HG02981 (cell line): ENCODE measurements around the gene RNF13.
"Not testable (repeated sequence)": the region's sequence is repeated elsewhere in the genome, so short reads cannot be mapped to it uniquely, and the experiment has no call there.

Experiments used
- ATAC-seq: cut with Tn5 transposase; IDR thresholded peaks from one replicate; pipeline ENCODE4 v1.9.1; 2021; ENCODE audit warnings: mild to moderate bottlenecking, moderate library complexity; ENCODE audit not compliant: unreplicated experiment

Gene RNF13

GRCh38 chr3:149949181-149949580 lies 136.2 kb downstream of the RNF13 start:
- ATAC-seq = no peak

- no peak for ATAC-seq
Measured at GRCh38 chr3:149954812-149955211, 141.8 kb downstream of the RNF13 start.

- no peak for ATAC-seq
Measured at GRCh38 chr3:149955449-149955848, 142.4 kb downstream of the RNF13 start.

GRCh38 chr3:149957361-149958125 lies 144.5 kb downstream of the RNF13 start:
- ATAC-seq = no peak

GRCh38 chr3:149958171-149958796 lies 145.3 kb downstream of the RNF13 start:
- no peak for ATAC-seq

GRCh38 chr3:149959443-149959842 lies 146.4 kb downstream of the RNF13 start:
- no peak for ATAC-seq

GRCh38 chr3:149963485-149963884 lies 150.5 kb downstream of the RNF13 start:
- no peak for ATAC-seq

GRCh38 chr3:149964291-149964690 lies 151.3 kb downstream of the RNF13 start:
- no peak for ATAC-seq

GRCh38 chr3:149965278-149965677 lies 152.3 kb downstream of the RNF13 start:
- ATAC-seq = no peak

- no peak for ATAC-seq
Measured at GRCh38 chr3:149967086-149967685, 154.2 kb downstream of the RNF13 start.

- no peak for ATAC-seq
Measured at GRCh38 chr3:149968216-149968615, 155.2 kb downstream of the RNF13 start.

GRCh38 chr3:149969110-149969939 lies 156.3 kb downstream of the RNF13 start:
- ATAC-seq = no peak

- peak; percentile 54 for ATAC-seq
Measured at GRCh38 chr3:149969940-149970715, 157.1 kb downstream of the RNF13 start.

GRCh38 chr3:149970716-149971402 lies 157.8 kb downstream of the RNF13 start, which contains the start of gene PFN2:
Gene PFN2 (minus strand): TSS chr3:149970895. CDS start chr3:149970856, 39 bp downstream.
- ATAC-seq = peak; percentile 41

- peak; percentile 1 for ATAC-seq
Measured at GRCh38 chr3:149971403-149972075, 158.5 kb downstream of the RNF13 start.

GRCh38 chr3:149975919-149976318 lies 162.9 kb downstream of the RNF13 start:
- ATAC-seq = no peak

GRCh38 chr3:149977386-149977785 lies 164.4 kb downstream of the RNF13 start:
- no peak for ATAC-seq

- not testable (repeated sequence) for ATAC-seq
Measured at GRCh38 chr3:149981979-149982378, 169.0 kb downstream of the RNF13 start.

GRCh38 chr3:149983053-149983452 lies 170.0 kb downstream of the RNF13 start:
- not testable (repeated sequence) for ATAC-seq
